Brain pericyte (primary cell): ENCODE results near the gene PRPF39.
"Not testable (repeated sequence)": the region's sequence is repeated elsewhere in the genome, so short reads cannot be mapped to it uniquely, and the experiment has no call there.

Experiments used
- DNase-seq: peaks from one replicate; pipeline ENCODE4 v3.0.0-alpha.2; 2012; ENCODE audit warnings: low read depth, low spot score

The PRPF39 gene

DNA sequence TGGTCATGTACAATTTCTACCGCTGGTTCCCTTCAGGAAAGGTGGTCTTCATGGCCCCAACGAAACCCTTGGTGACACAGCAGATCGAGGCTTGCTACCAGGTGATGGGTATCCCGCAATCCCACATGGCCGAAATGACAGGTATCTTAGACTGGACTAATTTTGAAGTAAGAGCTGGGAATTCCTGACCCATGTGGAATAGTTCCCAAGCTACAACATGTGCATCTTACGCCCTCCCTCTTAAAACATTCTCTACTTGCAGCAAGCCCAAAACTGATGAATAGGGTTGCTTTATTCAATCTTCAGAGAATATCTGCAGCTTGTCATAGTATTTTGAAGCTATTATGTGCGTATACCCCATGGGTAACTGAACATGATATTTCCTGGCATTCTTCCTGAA, 52.5 kb downstream of the PRPF39 start:
- DNase-seq = no peak

DNA sequence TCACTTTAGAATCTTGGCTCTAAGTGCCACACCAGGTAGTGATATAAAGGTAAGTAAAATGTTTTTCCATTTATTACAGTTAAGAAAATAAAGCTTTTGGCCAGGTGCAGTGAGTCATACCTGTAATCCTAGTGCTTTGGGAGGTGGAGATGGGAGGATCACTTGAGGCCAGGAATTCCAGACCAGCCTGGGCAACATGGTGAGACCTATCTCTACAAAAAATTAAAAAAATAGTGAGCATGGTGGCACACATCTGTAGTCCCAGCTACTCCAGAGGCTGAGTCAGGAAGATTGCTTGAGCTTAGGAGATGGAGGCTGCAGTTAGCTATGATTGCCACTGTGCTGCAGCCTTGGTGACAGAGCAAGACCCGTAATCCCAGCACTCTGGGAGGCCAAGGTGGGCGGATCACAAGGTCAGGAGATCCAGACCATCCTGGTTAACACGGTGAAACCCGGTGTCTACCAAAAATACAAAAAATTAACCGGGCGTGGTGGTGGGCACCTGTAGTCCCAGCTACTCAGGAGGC, 56.8 kb downstream of the PRPF39 start:
- no peak for DNase-seq

DNA sequence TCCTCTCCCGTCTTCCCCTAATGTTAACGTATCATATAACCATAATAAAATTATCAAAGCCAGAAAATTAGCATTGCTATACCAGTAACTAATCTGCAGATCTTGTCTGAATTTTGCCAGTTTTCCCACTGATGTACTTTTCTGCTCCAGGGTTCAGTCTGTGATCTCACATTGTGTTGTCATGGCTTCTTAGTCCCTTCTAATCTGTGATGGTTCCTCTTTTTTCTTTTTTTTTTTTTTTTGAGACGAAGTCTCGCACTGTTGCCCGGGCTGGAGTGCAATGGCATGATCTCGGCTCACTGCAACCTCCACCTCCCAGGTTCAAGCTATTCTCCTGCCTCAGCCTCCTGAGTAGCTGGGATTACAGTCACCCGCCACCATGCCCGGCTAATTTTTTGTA, 58.2 kb downstream of the PRPF39 start:
- DNase-seq = not testable (repeated sequence)

DNA sequence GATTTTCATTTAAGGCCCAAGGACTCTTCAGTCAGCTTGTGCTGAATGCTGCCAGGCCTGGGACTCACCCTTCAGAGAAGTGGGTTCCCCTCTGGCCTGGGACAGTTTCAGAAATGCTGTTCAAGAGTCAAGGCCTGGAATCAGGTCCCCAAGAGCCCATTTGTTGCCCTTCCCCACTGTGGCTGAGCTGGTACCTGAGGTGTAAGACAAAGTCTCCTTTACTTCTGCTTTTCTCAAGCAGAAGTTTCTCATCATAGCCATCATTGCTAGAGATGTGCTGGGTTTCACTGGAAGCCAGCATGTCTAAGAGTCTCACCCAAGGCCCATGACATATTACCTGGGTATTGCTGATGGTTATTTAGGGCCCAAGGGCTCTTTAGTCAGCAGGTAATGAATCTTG, 60.7 kb downstream of the PRPF39 start:
- DNase-seq = no peak

DNA sequence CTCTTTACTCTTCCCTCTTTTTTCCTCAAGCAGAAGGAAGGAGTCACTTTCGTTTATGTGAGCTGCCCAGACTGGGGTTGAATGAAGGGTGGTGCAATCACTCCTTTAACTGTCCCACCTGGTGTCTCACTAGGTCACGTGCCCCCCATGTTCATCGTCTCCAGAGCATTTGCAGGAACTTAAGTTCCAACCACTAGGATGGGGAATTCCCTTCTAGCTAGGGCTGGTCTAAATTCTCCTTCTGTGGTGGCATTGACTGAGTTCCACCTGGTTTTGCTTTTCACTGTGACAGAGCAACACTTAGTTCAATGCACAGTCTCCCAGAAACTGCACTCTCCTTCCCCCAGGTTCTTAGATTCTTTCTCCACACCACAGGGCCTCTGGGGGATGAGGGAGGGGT, 61.3 kb downstream of the PRPF39 start:
- no peak for DNase-seq

DNA sequence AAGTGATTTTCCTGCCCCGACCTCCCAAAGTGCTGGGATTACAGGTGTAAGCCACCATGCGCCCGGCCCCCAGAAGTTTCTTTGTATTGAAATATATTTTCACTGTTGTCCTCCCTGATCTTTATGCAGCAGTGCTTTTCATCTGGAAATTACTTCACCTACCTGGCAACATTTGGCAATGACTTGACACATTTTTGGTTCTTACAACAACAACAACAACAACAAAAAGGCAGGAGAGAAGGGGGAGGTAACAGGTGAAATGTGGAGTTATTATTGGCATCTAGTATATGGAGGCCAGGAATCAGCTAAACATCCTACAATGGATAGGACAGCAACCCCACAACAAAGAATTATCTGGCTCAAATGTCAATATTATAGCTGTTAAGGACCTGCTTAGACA, 65.7 kb downstream of the PRPF39 start:
- DNase-seq = no peak

DNA sequence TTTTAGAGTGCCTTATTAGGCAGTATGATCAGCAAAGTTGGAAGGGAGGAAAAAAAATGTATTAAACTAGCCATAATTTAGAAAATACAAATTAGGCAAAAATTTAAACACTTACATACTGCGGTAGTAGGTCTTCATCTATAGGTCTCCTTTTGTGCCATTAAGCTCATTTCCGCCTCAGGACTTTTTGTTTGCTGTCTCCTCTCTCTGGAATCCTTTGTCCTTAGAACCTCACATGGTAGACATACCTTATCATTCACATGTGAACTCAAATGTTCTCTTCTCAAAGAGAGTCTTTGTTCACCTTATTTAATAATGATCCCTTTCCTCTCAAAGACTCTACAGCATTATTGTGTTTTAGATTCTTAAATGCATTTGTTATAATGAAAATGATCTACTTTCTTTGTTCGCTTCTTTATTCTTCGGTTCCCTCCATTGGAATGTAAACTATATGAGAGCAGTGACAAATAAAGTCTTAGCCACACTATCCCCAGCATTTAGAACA, 66.5 kb downstream of the PRPF39 start:
- DNase-seq = no peak

DNA sequence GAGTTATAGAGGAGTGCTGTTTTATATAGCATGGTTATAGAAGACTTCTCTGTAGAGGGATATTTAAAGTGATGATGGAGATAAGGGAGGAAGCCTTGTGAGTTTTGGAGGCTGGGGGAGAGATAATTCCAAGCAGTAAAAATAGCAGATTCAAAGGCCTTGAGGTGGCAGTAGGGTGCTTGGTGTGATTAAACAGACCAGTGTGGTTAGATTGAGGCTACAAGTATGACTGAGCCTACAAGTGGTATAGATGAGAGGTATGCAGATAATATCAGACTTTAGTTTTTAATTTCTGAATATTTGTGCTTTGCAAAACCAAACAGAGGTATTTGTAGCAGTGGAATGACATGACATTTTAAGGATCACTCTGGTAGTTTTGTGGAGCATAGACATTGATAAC, 72.2 kb downstream of the PRPF39 start:
- DNase-seq = no peak
